Measurements from ENCODE around the gene PKMYT1. TPM values are rescaled to one million over a fixed set of nuclear protein-coding genes. Genes with fewer than 3 reads are reported as not detected.

The PKMYT1 gene
- polyA plus RNA-seq, 1 experiment: 1.2 TPM

- POLR2A ChIA-PET: interaction anchor here (1.2 kb wide), 1 partner anchor 21 kb away, joined by 4 read pairs; no protein-coding TSS in a partner anchor
- CTCF ChIA-PET: interaction anchor here (0.6 to 2.7 kb wide), 26 partner anchors 9 to 105 kb away, joined by 3 to 29 read pairs (median 5); partner anchors contain the start of genes FLYWCH1 and FLYWCH2
These were observed 54.1 kb downstream of the PKMYT1 start for GRCh38 chr16:2925951-2926649.

GRCh38 chr16:2924901-2925755 lies 55.1 kb downstream of the PKMYT1 start:
- no peaks in the 10 kb centered on the region for H3K27me3 ChIP-seq (ENCODE audit: control insufficient read depth, insufficient read depth, low read length)
- no peak for TF ChIP-seq CTCF (IDR thresholded peaks at IDR 0.05; ENCODE audit: low read depth, low read length)
- DNase-seq (ENCODE audit: low read depth, low spot score): no peak
- ChIA-PET CTCF (interaction anchor here (0.7 to 2.3 kb wide), 3 partner anchors 13 to 86 kb away, joined by 3 to 12 read pairs (median 3); partner anchors contain the start of gene FLYWCH1), POLR2A (no interaction called here)
- H3K4me3 ChIP-seq (ENCODE audit: low read depth, low read length): no peak overlapping the region
- peaks cover 3% of the 10 kb centered on the region; the same call in 1 of the 2 replicates for H3K9me3 ChIP-seq (ENCODE audit: control insufficient read depth, insufficient read depth, low read length)
- no peak overlapping the region for H3K27ac ChIP-seq (ENCODE audit: low read depth, low read length)

More at GRCh38 chr16:2925951-2926649, 54.1 kb downstream of the PKMYT1 start:
- H3K27ac ChIP-seq (ENCODE audit: low read depth, low read length): no peak overlapping the region
- H3K4me3 ChIP-seq (ENCODE audit: low read depth, low read length): no peak overlapping the region
- no peaks in the 10 kb centered on the region for H3K27me3 ChIP-seq (ENCODE audit: control insufficient read depth, insufficient read depth, low read length)
- peaks cover 3% of the 10 kb centered on the region; the same call in 1 of the 2 replicates for H3K9me3 ChIP-seq (ENCODE audit: control insufficient read depth, insufficient read depth, low read length)
- no peak for DNase-seq (ENCODE audit: low read depth, low spot score)
- no peak for TF ChIP-seq CTCF (IDR thresholded peaks at IDR 0.05; ENCODE audit: low read depth, low read length)

GRCh38 chr16:2923481-2923880 lies 56.8 kb downstream of the PKMYT1 start:
- Histone ChIP-seq H3K9me3 (ENCODE audit: control insufficient read depth, insufficient read depth, low read length) (peaks cover 3% of the 10 kb centered on the region; the same call in 1 of the 2 replicates), H3K4me3 (ENCODE audit: low read depth, low read length) (no peak overlapping the region), H3K27ac (ENCODE audit: low read depth, low read length) (no peak overlapping the region), H3K27me3 (ENCODE audit: control insufficient read depth, insufficient read depth, low read length) (no peaks in the 10 kb centered on the region)
- CTCF ChIA-PET: interaction anchor here (0.8 kb wide), 1 partner anchor 16 kb away, joined by 3 read pairs; no protein-coding TSS in a partner anchor
- TF ChIP-seq CTCF (IDR thresholded peaks at IDR 0.05; ENCODE audit: low read depth, low read length): no peak
- DNase-seq (ENCODE audit: low read depth, low spot score): no peak
- POLR2A ChIA-PET: interaction anchor here (0.7 kb wide), 1 partner anchor 108 kb away, joined by 4 read pairs; no protein-coding TSS in a partner anchor

Small RNA genes lying within 50 kb of the gene (small RNA-seq; reads per million reads assigned to genes)
- gene LINC00514 (ENCODE audit: insufficient read length, low read depth): not detected

Other genes with a start within 250 kb of the PKMYT1 start
- 80.5 and 116 TPM in 2 replicates for gene SRRM2, start 227.8 kb downstream of the PKMYT1 start, polyA plus RNA-seq (2011; rRNA removed)
- gene ELOB, start 203.2 kb downstream of the PKMYT1 start, polyA plus RNA-seq (2011; rRNA removed): 146 and 230 TPM in 2 replicates
- not detected in 2 replicates for gene PRSS33, start 192.9 kb downstream of the PKMYT1 start, polyA plus RNA-seq (2011; rRNA removed)
- gene PRSS41, start 182.0 kb downstream of the PKMYT1 start, polyA plus RNA-seq (2011; rRNA removed): not detected in 2 replicates
- 0.17 and 0.47 TPM in 2 replicates for gene PRSS21, start 163.2 kb downstream of the PKMYT1 start, polyA plus RNA-seq (2011; rRNA removed)
- gene ZG16B, start 150.1 kb downstream of the PKMYT1 start, polyA plus RNA-seq (2011; rRNA removed): 0.40 and 0.48 TPM in 2 replicates
- 0.11 and 0.17 TPM in 2 replicates for gene PRSS22, start 122.3 kb downstream of the PKMYT1 start, polyA plus RNA-seq (2011; rRNA removed)
- 22.4 and 37.5 TPM in 2 replicates for gene FLYWCH2, start 97.2 kb downstream of the PKMYT1 start, polyA plus RNA-seq (2011; rRNA removed)
- gene FLYWCH1, start 68.5 kb downstream of the PKMYT1 start, polyA plus RNA-seq (2011; rRNA removed): 15.1 and 19.8 TPM in 2 replicates
- gene KREMEN2, start 16.2 kb downstream of the PKMYT1 start, polyA plus RNA-seq (2011; rRNA removed): 0.04 TPM in 1 of 2 replicates, not detected in the other
- gene PAQR4, start 11.1 kb downstream of the PKMYT1 start, polyA plus RNA-seq (2011; rRNA removed): 1.2 and 1.9 TPM in 2 replicates
- gene CLDN9, start 32.5 kb upstream of the PKMYT1 start, polyA plus RNA-seq (2011; rRNA removed): not detected in 2 replicates
- gene CLDN6, start 37.7 kb upstream of the PKMYT1 start, polyA plus RNA-seq (2011; rRNA removed): 0.07 and 0.10 TPM in 2 replicates
- gene TNFRSF12A, start 39.9 kb upstream of the PKMYT1 start, polyA plus RNA-seq (2011; rRNA removed): 67.3 and 97.1 TPM in 2 replicates
- gene HCFC1R1, start 43.5 kb upstream of the PKMYT1 start, polyA plus RNA-seq (2011; rRNA removed): 51.6 and 73.4 TPM in 2 replicates
- 14.5 and 16.7 TPM in 2 replicates for gene THOC6, start 43.6 kb upstream of the PKMYT1 start, polyA plus RNA-seq (2011; rRNA removed)
- not detected in 2 replicates for gene BICDL2, start 56.5 kb upstream of the PKMYT1 start, polyA plus RNA-seq (2011; rRNA removed)
- gene MMP25, start 66.1 kb upstream of the PKMYT1 start, polyA plus RNA-seq (2011; rRNA removed): not detected in 2 replicates
- 30.3 and 37.9 TPM in 2 replicates for gene IL32, start 85.2 kb upstream of the PKMYT1 start, polyA plus RNA-seq (2011; rRNA removed)
- not detected in 2 replicates for gene ZSCAN10, start 118.8 kb upstream of the PKMYT1 start, polyA plus RNA-seq (2011; rRNA removed)
- gene ZNF205, start 132.1 kb upstream of the PKMYT1 start, polyA plus RNA-seq (2011; rRNA removed): 3.6 and 5.5 TPM in 2 replicates
- 0.47 and 1.2 TPM in 2 replicates for gene ZNF213, start 154.6 kb upstream of the PKMYT1 start, polyA plus RNA-seq (2011; rRNA removed)
- gene OR1F1, start 207.8 kb upstream of the PKMYT1 start, polyA plus RNA-seq (2011; rRNA removed): 0.20 and 0.29 TPM in 2 replicates

All from AG04450 (cell line).